Head of caudate nucleus (tissue), 42 donors: ENCODE data around the gene DMC1.

Experiments
- DNase-seq, 42 donors: peaks; one replicate each; pipeline versions ENCODE4 v3.0.0 to v3.0.0-alpha.2; 2020 to 2021; ENCODE audit warnings: mixed read lengths in 7 of 42
- intact Hi-C: fragments of 100-400 bp; cut with DNase I; formaldehyde crosslinking; loops from one replicate; pipeline ENCODE4 v1.15.0; 2022

DMC1 gene

GRCh38 chr22:38506118-38506962, 63.6 kb downstream of the DMC1 start, which contains the start of gene DDX17:
DDX17 (minus strand) TSS chr22:38506311.
- DNase-seq, result peak; percentile 89 to 99 (median 95)
- intact Hi-C loops, result no loop called here

- peak; percentile 27 to 92 (median 80) for DNase-seq
- intact Hi-C loops, result no loop called here
These were observed 64.4 kb downstream of the DMC1 start for GRCh38 chr22:38505541-38506117.

GRCh38 chr22:38504731-38505540, 65.0 kb downstream of the DMC1 start:
- peak in 7 of 42 donors; percentile 14 to 52 (median 21) for DNase-seq
- intact Hi-C loops, result no loop called here

- intact Hi-C loops, result no loop called here
- no peak for DNase-seq
These were observed 67.0 kb downstream of the DMC1 start for GRCh38 chr22:38503021-38503420.

GRCh38 chr22:38501797-38502672, 67.9 kb downstream of the DMC1 start:
- no peak for DNase-seq
- intact Hi-C loops, result no loop called here

- DNase-seq, result no peak
- intact Hi-C loops, result no loop called here
These were observed 72.1 kb downstream of the DMC1 start for GRCh38 chr22:38497869-38498268.

GRCh38 chr22:38494939-38495338, 75.0 kb downstream of the DMC1 start:
- DNase-seq, result no peak
- intact Hi-C loops, result no loop called here

- no peak for DNase-seq
- intact Hi-C loops, result no loop called here
These were observed 75.5 kb downstream of the DMC1 start for GRCh38 chr22:38494498-38494897.

GRCh38 chr22:38491707-38492348, 78.2 kb downstream of the DMC1 start:
- no peak for DNase-seq
- intact Hi-C loops, result no loop called here

- intact Hi-C loops, result no loop called here
- peak in 25 of 42 donors; percentile 19 to 81 (median 49) for DNase-seq
These were observed 79.1 kb downstream of the DMC1 start for GRCh38 chr22:38490915-38491314.

GRCh38 chr22:38490475-38490874, 79.5 kb downstream of the DMC1 start:
- intact Hi-C loops, result no loop called here
- DNase-seq, result no peak

- peak in 1 of 42 donors; percentile 19 for DNase-seq
- intact Hi-C loops, result no loop called here
These were observed 80.3 kb downstream of the DMC1 start for GRCh38 chr22:38489561-38490145.

GRCh38 chr22:38489142-38489541, 80.8 kb downstream of the DMC1 start:
- peak in 2 of 42 donors; percentile 19 to 30 for DNase-seq
- intact Hi-C loops, result no loop called here

GRCh38 chr22:38487946-38488345, 82.0 kb downstream of the DMC1 start:
- DNase-seq, result peak in 19 of 42 donors; percentile 10 to 80 (median 35)
- intact Hi-C loops, result no loop called here

- DNase-seq, result no peak
- intact Hi-C loops, result no loop called here
These were observed 84.2 kb downstream of the DMC1 start for GRCh38 chr22:38485783-38486182.

GRCh38 chr22:38484244-38484643, 85.7 kb downstream of the DMC1 start:
- no peak for DNase-seq
- intact Hi-C loops, result no loop called here

GRCh38 chr22:38482662-38483308, 87.2 kb downstream of the DMC1 start:
- intact Hi-C loops, result no loop called here
- DNase-seq, result no peak
